ENCODE results near the gene ELMO3.

Gene ELMO3

GRCh38 chr16:67193536-67193935 is 5.4 kb upstream of the ELMO3 start:
- DNase-seq (ENCODE audit: extremely low read depth in 1 of 2, low read depth in 1 of 2) = no peak

DNA sequence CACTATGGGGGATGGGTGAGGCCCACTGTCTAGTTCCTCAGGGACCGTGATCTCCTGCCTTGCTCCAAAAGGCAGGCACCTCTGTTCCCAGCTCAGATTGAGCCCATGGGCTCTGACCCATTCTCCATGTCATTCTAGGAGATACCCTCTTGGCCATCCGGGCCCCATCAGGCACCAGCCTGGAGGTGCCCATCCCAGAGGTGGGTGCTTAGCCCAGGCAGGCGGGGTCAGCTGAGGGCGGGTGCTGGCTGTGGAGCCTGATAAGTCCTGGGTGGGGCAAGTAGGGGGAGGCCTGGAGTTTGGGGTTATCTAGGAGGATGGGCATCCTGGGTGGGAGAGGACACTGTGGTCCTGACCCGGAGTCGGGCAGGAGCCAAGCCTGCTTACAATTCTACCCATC is 4.7 kb upstream of the ELMO3 start:
- DNase-seq (ENCODE audit: extremely low read depth in 1 of 2, low read depth in 1 of 2) = no peak

GRCh38 chr16:67195676-67196075 is 3.3 kb upstream of the ELMO3 start:
- no peak for DNase-seq (ENCODE audit: extremely low read depth in 1 of 2, low read depth in 1 of 2)

- DNase-seq (ENCODE audit: extremely low read depth in 1 of 2, low read depth in 1 of 2) = no peak
Measured at GRCh38 chr16:67196881-67197280, 2.0 kb upstream of the ELMO3 start.

DNA sequence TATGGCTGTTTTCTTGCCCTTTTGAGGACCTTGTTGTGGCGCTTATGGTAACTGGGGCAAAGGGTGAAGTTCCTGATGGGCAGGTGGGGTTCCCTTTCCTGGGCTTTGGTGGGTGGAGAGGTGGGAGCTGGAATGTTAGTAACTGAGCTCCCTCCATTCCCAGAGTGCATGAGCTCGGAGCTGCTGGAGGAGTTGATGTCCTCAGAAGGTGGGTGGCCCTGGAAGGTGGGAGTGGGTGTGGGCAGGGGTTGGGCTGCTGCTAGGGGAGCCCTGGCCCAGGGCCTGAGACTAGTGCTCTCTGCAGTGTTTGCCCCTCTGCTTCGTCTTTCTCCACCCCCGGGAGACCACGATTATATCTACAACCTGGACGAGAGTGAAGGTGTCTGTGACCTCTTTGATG is 1.2 kb upstream of the ELMO3 start:
- no peak for DNase-seq (ENCODE audit: extremely low read depth in 1 of 2, low read depth in 1 of 2)

DNA sequence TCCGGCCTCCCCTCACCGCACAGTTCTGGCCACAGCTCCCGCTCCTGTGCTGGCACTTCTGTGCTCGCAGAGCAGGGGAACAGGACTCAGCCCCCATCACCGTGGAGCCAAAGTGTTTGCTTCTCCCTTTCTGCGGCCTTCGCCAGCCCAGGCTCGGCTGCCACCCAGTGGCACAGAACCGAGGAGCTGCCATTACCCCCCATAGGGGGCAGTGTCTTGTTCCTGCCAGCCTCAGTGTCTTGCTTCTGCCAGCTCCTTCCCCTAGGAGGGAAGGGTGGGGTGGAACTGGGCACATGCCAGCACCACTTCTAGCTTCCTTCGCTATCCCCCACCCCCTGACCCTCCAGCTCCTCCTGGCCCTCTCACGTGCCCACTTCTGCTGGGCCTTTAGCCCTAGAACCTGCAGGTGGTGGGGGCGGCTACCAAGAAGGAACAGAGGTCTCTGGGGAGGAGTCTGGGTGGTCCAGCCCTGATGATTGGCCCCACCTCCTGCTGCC is 645 bp upstream of the ELMO3 start:
- no peak for DNase-seq (ENCODE audit: extremely low read depth in 1 of 2, low read depth in 1 of 2)

GRCh38 chr16:67199808-67200198 is 872 bp downstream of the ELMO3 start:
- DNase-seq (ENCODE audit: extremely low read depth in 1 of 2, low read depth in 1 of 2) = no peak

DNA sequence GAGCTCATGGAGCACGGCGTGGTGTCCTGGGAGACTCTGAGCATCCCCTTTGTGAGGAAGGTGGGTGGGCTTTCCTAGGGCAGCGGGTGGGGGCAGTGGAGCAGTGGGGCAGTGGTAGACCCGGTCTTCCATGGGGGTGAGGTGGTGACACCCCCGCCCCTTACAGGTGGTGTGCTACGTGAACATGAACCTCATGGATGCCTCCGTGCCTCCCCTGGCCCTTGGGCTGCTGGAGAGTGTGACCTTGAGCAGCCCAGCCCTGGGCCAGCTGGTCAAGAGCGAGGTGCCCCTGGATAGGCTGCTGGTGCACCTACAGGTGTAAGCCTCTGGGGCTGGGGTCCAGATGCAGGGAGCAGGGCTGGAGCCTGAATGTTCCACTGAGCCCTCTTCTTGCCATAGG is 1.6 kb downstream of the ELMO3 start:
- no peak for DNase-seq (ENCODE audit: extremely low read depth in 1 of 2, low read depth in 1 of 2)

DNA sequence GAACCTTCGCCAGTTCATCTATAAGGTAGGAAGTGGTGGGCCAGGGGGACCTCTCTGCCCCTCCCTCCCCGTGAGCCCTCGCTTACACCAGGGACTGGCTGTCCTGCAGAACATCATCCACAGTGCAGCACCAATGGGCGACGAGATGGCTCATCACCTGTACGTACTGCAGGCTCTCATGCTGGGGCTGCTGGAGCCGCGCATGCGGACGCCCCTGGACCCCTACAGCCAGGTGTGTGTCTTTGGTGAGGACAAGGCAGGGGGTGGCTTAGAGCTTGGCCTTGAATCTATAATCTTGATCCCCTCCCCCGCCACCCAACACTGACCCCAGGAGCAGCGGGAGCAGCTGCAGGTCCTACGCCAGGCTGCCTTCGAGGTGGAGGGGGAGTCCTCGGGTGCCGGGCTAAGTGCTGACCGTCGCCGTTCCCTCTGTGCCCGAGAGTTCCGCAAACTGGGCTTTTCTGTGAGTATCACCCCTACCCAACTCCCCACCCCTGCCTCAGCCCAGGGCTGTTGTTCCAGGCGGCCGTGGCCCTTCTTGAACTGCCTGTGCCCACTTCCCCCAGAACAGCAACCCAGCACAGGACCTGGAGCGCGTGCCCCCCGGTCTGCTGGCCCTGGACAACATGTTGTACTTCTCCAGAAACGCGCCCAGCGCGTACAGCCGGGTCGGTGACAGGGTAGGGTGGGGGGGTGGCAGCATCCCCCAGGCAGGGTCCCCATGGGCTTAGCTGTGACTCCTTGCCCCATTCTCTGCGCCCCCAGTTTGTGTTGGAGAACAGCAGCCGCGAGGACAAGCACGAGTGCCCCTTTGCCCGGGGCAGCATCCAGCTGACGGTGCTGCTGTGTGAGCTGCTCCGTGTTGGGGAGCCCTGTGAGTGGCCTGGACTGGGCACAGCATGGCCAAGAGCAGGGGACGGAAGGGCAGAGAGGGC is 2.7 kb downstream of the ELMO3 start:
- DNase-seq (ENCODE audit: extremely low read depth in 1 of 2, low read depth in 1 of 2) = no peak

GRCh38 chr16:67202426-67202825 is 3.5 kb downstream of the ELMO3 start:
- DNase-seq (ENCODE audit: extremely low read depth in 1 of 2, low read depth in 1 of 2) = no peak

- DNase-seq (ENCODE audit: extremely low read depth in 1 of 2, low read depth in 1 of 2) = no peak
Measured at GRCh38 chr16:67202956-67203493, 4.1 kb downstream of the ELMO3 start.

DNA sequence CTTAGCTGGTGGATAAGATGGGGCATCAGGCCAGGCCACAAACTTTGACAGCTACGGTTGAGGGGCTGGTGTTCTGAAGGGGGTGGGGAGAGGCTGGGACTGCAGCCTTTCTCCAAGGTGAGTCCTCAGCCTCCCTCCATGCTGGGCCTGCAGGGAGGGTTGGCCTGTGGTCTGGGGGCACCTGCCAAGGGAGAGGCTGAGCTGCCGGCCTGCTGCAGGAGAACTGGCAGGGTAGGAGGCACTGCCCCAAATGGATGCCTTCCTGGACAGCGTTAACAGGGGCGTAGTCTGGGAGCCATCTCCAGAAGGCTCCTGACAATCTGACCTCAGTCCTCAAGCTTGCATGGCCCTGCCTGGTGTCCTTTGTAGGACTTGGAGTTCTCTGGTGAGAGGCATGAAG is 5.1 kb downstream of the ELMO3 start:
- no peak for DNase-seq (ENCODE audit: extremely low read depth in 1 of 2, low read depth in 1 of 2)

- no peak for DNase-seq (ENCODE audit: extremely low read depth in 1 of 2, low read depth in 1 of 2)
Measured at GRCh38 chr16:67206129-67206837, 7.4 kb downstream of the ELMO3 start.

GRCh38 chr16:67206838-67207248 is 7.9 kb downstream of the ELMO3 start:
- DNase-seq (ENCODE audit: extremely low read depth in 1 of 2, low read depth in 1 of 2) = no peak

GRCh38 chr16:67207249-67208091 is 8.5 kb downstream of the ELMO3 start:
- DNase-seq (ENCODE audit: extremely low read depth in 1 of 2, low read depth in 1 of 2) = no peak

DNA sequence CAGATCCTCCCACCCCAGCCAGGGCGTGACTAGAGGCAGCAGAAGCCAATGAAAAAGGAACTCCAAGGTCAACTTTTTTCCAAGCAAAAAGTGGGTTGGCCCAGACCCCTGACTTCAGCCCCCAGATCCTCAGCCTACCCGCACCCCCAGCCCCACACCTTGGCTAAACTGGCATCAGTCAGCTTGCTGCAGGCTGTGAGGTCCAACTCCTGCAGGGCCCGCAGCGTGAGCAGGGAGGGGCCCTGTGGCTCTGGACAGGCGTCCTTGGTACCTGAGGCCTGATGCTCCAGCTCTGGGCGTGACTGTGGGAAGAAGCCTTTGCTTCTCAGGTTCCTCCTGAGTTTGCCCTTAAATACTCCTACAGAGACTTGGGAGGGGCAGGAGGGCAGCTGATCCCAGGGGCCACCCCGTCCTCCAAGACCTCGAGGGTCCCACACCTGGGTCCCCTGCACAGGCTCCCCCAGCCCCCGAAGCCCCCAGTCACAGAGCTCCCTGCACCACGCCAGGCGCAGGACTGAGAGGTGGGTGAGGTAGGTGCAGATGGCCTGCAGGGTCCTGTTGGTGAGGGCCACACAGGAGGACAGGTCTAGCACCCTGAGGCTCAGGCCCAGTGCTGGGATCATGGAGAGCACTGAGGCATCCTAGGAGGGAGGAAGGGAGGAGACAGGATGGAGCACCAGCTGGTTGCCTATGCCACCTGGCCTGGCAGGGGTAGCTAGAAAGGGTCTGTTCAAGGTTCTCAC is 9.4 kb downstream of the ELMO3 start:
- DNase-seq (ENCODE audit: extremely low read depth in 1 of 2, low read depth in 1 of 2) = no peak

DNA sequence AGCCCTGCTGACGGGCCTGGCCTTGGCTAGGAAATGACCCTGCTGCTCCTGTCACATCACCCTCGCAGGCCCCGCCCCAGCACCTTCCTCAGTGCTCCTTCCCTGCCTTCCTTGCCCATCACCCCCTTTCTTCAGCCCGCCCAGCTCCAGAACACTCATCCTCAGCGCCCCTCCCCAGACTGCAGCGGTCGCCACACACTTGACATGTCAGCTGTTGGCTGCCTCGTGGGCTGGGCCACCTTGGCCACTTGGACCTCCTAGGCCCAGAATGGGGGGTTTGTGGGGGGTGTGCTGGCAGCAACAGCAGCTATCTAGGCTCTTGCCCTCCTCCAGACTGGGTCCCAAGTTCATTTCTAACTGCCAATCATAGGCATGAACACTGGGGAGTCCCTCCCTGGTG is 10.6 kb downstream of the ELMO3 start:
- DNase-seq (ENCODE audit: extremely low read depth in 1 of 2, low read depth in 1 of 2) = no peak

DNA sequence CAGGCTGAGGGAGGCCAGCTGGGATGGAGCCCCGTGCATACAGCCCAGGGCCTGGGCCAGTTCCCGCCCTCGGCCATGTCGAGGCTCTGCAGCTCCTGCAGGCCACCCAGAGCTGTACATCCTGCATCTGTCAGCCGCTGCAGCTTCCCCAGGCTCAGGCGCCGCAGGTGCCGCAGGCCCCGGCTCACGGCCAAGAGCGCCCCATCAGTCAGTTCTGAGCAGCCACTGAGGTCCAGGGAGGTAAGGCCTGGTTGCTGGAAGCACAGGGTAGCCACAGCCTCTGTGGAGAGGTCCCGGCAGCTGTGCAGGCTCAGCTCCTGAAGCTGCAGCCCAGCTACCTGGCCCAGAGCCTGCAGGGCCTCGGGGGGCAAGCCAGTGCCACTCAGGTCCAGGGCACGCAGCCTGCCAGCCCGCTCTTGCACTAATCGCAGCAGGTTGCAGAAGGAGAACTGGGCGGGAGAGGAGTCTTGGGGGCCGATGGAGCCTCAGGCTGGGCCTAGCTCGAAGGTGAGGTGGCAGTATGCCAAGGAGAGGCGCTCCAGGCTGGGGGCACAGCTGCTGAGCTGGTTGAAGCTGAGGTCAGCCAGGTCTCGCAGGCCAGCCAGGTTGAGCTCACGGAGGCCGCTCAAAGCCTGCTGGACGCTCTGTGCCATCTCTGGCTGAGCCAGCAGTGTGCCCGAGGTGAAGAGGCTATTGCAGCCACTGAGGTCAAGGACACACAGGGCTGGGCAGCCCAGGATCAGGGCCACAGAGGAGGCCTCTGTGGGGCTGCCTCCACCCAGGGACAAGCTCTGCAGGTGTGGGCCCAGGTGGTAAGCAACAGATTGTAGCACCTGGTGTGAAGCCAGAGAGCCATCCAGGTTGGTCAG is 11.4 kb downstream of the ELMO3 start:
- no peak for DNase-seq (ENCODE audit: extremely low read depth in 1 of 2, low read depth in 1 of 2)

DNA sequence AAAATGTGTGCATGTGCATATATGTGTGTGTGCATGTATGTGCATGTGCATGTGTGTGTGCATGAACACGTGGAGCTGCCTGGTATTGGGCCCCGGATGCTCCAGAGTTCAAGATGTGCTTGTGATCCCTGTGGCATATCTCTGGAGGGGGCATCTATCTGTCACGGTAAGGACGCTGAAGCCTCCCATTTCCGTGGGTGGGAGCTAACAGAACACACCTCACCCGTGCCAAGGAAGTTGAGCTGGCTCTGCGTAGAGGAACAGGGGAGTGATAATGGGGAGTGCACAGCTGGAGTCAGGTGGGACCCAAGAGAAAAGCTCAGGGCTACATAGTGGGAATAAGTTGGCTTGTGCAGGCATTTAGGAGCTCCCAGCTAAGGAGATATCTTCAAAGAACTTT is 12.7 kb downstream of the ELMO3 start:
- DNase-seq (ENCODE audit: extremely low read depth in 1 of 2, low read depth in 1 of 2) = no peak
